Activated T-helper 17 cell treated with anti-CD3 and anti-CD28 coated beads, Interleukin-2, amount 50 U/mL, for 72 hours (primary cell): ENCODE data around the gene HOXB7. TPM values are rescaled to one million over a fixed set of nuclear protein-coding genes. Genes with fewer than 3 reads are reported as not detected.

Source experiments
- ATAC-seq: fragments of 150-1000 bp; cut with Tn5 transposase; replicated peaks from 2 replicates; pipeline ENCODE4 v1.10.0; 2021; ENCODE audit warnings: mild to moderate bottlenecking, moderate library complexity
- H3K27ac Mint-ChIP-seq: one replicate; pipeline ENCODE4 v1.8.0; 2022; ENCODE audit warnings: mixed read lengths
- H3K27me3 Mint-ChIP-seq: one replicate; pipeline ENCODE4 v1.8.0; 2022; ENCODE audit warnings: mixed read lengths
- H3K36me3 Mint-ChIP-seq: one replicate; pipeline ENCODE4 v1.8.0; 2022; ENCODE audit warnings: low read depth, mild to moderate bottlenecking, mixed read lengths
- H3K4me1 Mint-ChIP-seq: one replicate; pipeline ENCODE4 v1.8.0; 2022; ENCODE audit warnings: mixed read lengths
- H3K4me3 Mint-ChIP-seq: one replicate; pipeline ENCODE4 v1.8.0; 2022; ENCODE audit warnings: mild to moderate bottlenecking, mixed read lengths
- H3K9me3 Mint-ChIP-seq: one replicate; pipeline ENCODE4 v1.8.0; 2022; ENCODE audit warnings: mixed read lengths
- total RNA-seq, 2 donors: library from RNA; stranded (reverse); gene quantifications; one replicate each; pipeline ENCODE4 v1.2.3, GENCODE V29; 2022

Gene HOXB7
- total RNA-seq, 2 donors from 2014 or later = 0.95 TPM; not detected in 1

- no peak for ATAC-seq
- no peaks in the 10 kb centered on the region for H3K9me3 Mint-ChIP-seq
- no peaks in the 10 kb centered on the region for H3K4me1 Mint-ChIP-seq
- no peak overlapping the region for H3K27ac Mint-ChIP-seq
- H3K4me3 Mint-ChIP-seq = no peak overlapping the region
- H3K27me3 Mint-ChIP-seq = peaks cover 7% of the 10 kb centered on the region
- no peaks in the 10 kb centered on the region for H3K36me3 Mint-ChIP-seq
Measured at GRCh38 chr17:48570325-48571023, 40.3 kb downstream of the HOXB7 start.

- peaks cover 7% of the 10 kb centered on the region for H3K27me3 Mint-ChIP-seq
- H3K36me3 Mint-ChIP-seq = no peaks in the 10 kb centered on the region
- no peak overlapping the region for H3K4me3 Mint-ChIP-seq
- no peaks in the 10 kb centered on the region for H3K4me1 Mint-ChIP-seq
- no peaks in the 10 kb centered on the region for H3K9me3 Mint-ChIP-seq
- no peak for ATAC-seq
- H3K27ac Mint-ChIP-seq = no peak overlapping the region
Measured at GRCh38 chr17:48569674-48570324, 41.0 kb downstream of the HOXB7 start.

- no peaks in the 10 kb centered on the region for H3K4me1 Mint-ChIP-seq
- no peaks in the 10 kb centered on the region for H3K36me3 Mint-ChIP-seq
- no peak overlapping the region for H3K4me3 Mint-ChIP-seq
- no peaks in the 10 kb centered on the region for H3K9me3 Mint-ChIP-seq
- ATAC-seq = no peak
- peaks cover 7% of the 10 kb centered on the region for H3K27me3 Mint-ChIP-seq
- H3K27ac Mint-ChIP-seq = no peak overlapping the region
Measured at GRCh38 chr17:48569240-48569582, 41.6 kb downstream of the HOXB7 start.

- Mint-ChIP-seq H3K4me1 (no peaks in the 10 kb centered on the region), H3K9me3 (no peaks in the 10 kb centered on the region), H3K27me3 (peaks cover 7% of the 10 kb centered on the region), H3K4me3 (no peak overlapping the region), H3K27ac (no peak overlapping the region), H3K36me3 (no peaks in the 10 kb centered on the region)
- ATAC-seq = no peak
Measured at GRCh38 chr17:48568499-48569239, 42.1 kb downstream of the HOXB7 start.

- H3K9me3 Mint-ChIP-seq = no peaks in the 10 kb centered on the region
- H3K4me3 Mint-ChIP-seq = no peak overlapping the region
- no peak for ATAC-seq
Measured at GRCh38 chr17:48567646-48568354, 43.0 kb downstream of the HOXB7 start.

GRCh38 chr17:48567209-48567608 is 43.6 kb downstream of the HOXB7 start:
- H3K27me3 Mint-ChIP-seq = peaks cover 7% of the 10 kb centered on the region
- H3K4me1 Mint-ChIP-seq = no peaks in the 10 kb centered on the region
- no peaks in the 10 kb centered on the region for H3K9me3 Mint-ChIP-seq
- H3K36me3 Mint-ChIP-seq = no peaks in the 10 kb centered on the region
- H3K27ac Mint-ChIP-seq = no peak overlapping the region
- no peak overlapping the region for H3K4me3 Mint-ChIP-seq
- ATAC-seq = no peak

More at GRCh38 chr17:48567646-48568354, 43.0 kb downstream of the HOXB7 start:
- Mint-ChIP-seq H3K27me3 (peaks cover 7% of the 10 kb centered on the region), H3K27ac (no peak overlapping the region), H3K36me3 (no peaks in the 10 kb centered on the region), H3K4me1 (no peaks in the 10 kb centered on the region)

GRCh38 chr17:48566717-48567116 is 44.1 kb downstream of the HOXB7 start:
- Mint-ChIP-seq H3K4me1 (no peaks in the 10 kb centered on the region), H3K27ac (no peak overlapping the region), H3K4me3 (no peak overlapping the region), H3K27me3 (peaks cover 7% of the 10 kb centered on the region), H3K36me3 (no peaks in the 10 kb centered on the region), H3K9me3 (no peaks in the 10 kb centered on the region)
- no peak for ATAC-seq

- peaks cover 7% of the 10 kb centered on the region for H3K27me3 Mint-ChIP-seq
- no peak overlapping the region for H3K4me3 Mint-ChIP-seq
- no peaks in the 10 kb centered on the region for H3K9me3 Mint-ChIP-seq
- H3K36me3 Mint-ChIP-seq = no peaks in the 10 kb centered on the region
- no peak overlapping the region for H3K27ac Mint-ChIP-seq
- no peaks in the 10 kb centered on the region for H3K4me1 Mint-ChIP-seq
- no peak for ATAC-seq
Measured at GRCh38 chr17:48565925-48566710, 44.7 kb downstream of the HOXB7 start.

GRCh38 chr17:48565022-48565554 is 45.7 kb downstream of the HOXB7 start:
- no peaks in the 10 kb centered on the region for H3K9me3 Mint-ChIP-seq
- H3K36me3 Mint-ChIP-seq = no peaks in the 10 kb centered on the region
- no peak for ATAC-seq
- H3K27me3 Mint-ChIP-seq = peaks cover 7% of the 10 kb centered on the region
- H3K4me1 Mint-ChIP-seq = no peaks in the 10 kb centered on the region
- H3K4me3 Mint-ChIP-seq = no peak overlapping the region
- H3K27ac Mint-ChIP-seq = no peak overlapping the region

- Mint-ChIP-seq H3K27me3 (peaks cover 5% of the 10 kb centered on the region), H3K27ac (no peak overlapping the region), H3K4me1 (no peaks in the 10 kb centered on the region), H3K4me3 (no peak overlapping the region), H3K36me3 (no peaks in the 10 kb centered on the region), H3K9me3 (no peaks in the 10 kb centered on the region)
- ATAC-seq = no peak
Measured at GRCh38 chr17:48564188-48565021, 46.4 kb downstream of the HOXB7 start.

- no peaks in the 10 kb centered on the region for H3K27me3 Mint-ChIP-seq
- H3K36me3 Mint-ChIP-seq = no peaks in the 10 kb centered on the region
- no peaks in the 10 kb centered on the region for H3K4me1 Mint-ChIP-seq
- no peaks in the 10 kb centered on the region for H3K9me3 Mint-ChIP-seq
- no peak overlapping the region for H3K27ac Mint-ChIP-seq
- no peak for ATAC-seq
- no peak overlapping the region for H3K4me3 Mint-ChIP-seq
Measured at GRCh38 chr17:48563867-48564187, 47.0 kb downstream of the HOXB7 start.

GRCh38 chr17:48563385-48563838 is 47.4 kb downstream of the HOXB7 start:
- no peak for ATAC-seq
- Mint-ChIP-seq H3K9me3 (no peaks in the 10 kb centered on the region), H3K27me3 (peaks cover 4% of the 10 kb centered on the region), H3K4me1 (no peaks in the 10 kb centered on the region), H3K4me3 (no peak overlapping the region), H3K36me3 (no peaks in the 10 kb centered on the region), H3K27ac (no peak overlapping the region)

- Mint-ChIP-seq H3K4me1 (no peaks in the 10 kb centered on the region), H3K4me3 (no peak overlapping the region), H3K36me3 (no peaks in the 10 kb centered on the region), H3K27me3 (peaks cover 4% of the 10 kb centered on the region), H3K27ac (no peak overlapping the region), H3K9me3 (no peaks in the 10 kb centered on the region)
- no peak for ATAC-seq
Measured at GRCh38 chr17:48562934-48563333, 47.9 kb downstream of the HOXB7 start.
